Erythroblast (primary cell): ENCODE measurements around the gene CZIB.

Experiments used
- GATA1 ChIP-seq: IDR thresholded peaks from 2 replicates; pipeline ENCODE4 v1.6.1; 2011; ENCODE audit warnings: low read depth, mild to moderate bottlenecking, control low read depth, low read length, moderate library complexity
- POLR2A ChIP-seq: IDR thresholded peaks from 2 replicates; pipeline ENCODE4 v1.6.1; 2011; ENCODE audit warnings: mild to moderate bottlenecking, low read length

- TF ChIP-seq POLR2A (peak; percentile 91), GATA1 (no peak)
These were observed 18.0 kb upstream of the CZIB start, which contains the start of gene MAGOH for GRCh38 chr1:53238197-53239155.
